ENCODE data around the gene CPNE4.

CPNE4 gene

DNA sequence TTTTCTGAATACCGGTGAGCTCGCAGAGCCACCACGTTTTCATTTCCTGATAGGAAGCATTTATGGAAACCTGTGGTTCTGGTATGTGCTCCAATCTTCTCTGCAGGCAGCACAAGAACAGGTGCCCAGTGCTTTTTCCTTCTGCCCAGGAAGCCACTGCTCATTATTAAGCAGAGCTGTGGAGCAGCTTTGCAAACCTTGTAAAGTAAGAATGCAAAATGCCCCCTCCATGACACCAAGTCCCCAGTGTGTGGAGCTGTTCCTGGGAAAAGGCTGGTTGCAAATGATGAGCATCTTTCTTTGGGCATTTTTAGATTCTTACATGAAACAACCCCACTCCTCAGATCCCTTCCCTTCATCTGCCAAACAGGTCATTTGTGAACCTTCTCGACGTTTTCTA is 466.4 kb downstream of the CPNE4 start:
- DNase-seq, result no peak

DNA sequence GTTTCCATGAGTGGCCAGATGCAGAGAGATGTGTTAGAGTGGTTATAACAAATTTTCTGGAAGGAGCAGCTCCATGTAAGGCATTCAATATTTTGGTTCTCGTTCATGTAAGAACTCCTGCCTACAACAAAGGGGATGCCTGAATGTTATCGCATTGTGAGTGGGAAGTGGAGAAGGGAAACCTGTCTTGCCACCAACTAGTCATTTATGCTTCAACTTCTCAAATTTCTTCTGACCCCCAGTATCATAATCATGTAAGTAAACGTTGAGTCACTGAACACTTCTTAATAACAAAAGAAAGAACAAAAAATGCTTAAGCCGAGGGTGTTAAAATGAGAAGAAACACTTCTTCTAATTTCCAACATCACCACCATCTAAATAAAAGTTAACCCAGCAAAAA is 470.0 kb downstream of the CPNE4 start:
- no peak for DNase-seq

DNA sequence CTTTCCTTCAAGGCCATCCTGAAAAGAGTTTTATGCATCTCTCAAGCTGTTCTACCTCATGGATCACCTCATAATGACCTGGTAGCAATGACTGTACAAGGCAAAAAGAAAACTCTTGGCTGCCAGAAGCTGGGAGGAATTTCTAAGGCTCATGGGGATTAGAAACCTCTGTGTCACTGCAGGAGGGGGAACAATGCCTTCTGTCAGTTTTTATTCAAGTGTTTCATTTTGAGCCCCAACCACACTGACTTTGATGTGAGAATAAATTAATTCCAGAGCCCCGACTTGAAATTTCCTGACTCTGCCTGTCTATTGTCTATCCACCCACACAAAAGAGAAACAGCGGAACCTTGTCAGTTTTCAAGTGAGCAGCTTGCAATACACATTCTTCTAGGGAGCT is 473.3 kb downstream of the CPNE4 start:
- DNase-seq, result no peak

DNA sequence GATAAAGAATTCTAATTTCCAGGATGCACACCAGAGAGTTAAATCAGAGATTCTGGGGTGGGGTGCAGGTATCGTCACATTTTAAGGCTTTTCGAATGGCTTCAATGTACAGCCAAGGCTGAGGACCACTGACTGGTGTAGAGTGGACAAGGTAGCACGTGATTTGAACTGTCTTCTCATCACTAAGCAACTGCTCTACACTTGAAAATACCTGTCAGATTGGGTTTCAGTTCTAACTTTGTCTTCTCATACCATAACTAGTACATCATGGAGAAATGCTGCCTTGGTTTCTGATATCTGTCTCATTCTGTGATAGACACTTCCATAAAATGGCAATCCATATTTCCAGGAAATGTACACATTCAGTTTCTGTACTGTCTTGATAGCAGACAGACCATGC is 474.0 kb downstream of the CPNE4 start:
- DNase-seq, result no peak

DNA sequence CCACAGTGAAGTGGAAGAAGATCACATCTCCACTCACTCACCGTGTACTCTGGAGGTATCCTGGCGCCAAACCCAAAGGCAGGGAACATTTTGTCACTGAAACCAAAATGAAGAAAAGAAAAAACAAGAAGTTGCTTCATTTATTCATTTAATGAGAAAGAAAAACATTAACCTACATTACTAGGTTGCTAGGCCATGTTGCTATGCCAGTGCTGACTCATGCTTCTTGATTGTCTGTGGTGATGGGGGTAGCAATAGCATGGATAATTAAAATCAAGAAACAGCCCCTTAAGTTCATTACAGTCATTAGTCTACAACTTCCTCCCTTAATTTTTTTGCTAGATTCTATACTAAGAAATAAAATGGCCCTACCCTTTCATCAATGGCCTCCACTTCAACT is 479.4 kb downstream of the CPNE4 start:
- no peak for DNase-seq

DNA sequence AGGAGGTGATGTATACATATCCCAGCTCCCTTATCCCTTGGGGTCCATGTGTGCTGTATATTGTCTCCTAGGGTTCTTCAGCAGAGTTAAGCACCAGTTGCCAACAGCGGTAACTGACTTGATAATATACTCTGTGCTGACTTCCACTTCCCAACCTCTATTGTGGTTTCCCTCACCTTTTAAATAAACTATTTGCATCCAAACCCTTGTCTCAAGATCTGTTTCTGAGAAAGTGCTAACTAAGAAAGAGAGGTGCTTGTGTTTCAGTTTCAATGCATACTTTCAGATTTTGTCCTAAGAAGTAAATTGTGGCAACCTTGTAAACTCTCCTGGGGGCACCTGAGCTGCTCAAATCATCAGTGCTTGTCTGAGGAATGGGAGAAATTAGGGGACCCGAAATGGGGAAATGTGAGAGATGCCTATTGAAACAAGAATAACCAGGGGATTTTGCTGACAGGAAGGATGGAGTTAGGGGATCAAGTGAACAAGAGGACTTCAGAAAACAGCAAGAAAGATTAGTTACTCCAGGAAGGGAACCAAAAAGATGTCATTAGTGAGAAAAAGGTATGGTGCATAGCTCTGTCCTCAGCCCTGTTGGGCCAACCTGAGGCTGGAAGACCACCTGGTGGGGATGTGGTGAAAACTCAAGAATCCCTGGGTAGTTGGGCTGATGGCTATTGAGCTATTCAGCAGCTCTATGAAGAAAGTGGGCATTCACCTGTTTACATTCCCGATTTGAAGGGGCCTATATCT is 481.1 kb downstream of the CPNE4 start:
- no peak for DNase-seq

DNA sequence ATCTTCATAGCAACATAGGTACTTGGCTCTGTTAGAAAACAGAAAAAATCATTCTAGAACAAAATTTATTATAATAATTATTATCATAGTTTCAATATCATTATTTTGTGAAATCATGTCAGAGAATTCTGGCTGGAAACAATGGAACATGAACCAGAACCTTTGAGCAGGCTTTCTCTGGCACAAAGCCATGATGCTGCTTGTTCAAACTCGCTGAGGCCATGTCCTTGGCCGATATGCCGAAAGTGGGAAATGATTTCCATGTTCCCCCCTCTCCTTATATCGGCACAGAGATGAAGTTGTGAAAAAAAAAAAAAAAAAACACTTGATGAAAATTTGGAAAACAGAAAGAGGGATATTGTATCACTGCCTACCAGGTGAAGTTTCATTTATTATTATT is 483.1 kb downstream of the CPNE4 start:
- no peak for DNase-seq

DNA sequence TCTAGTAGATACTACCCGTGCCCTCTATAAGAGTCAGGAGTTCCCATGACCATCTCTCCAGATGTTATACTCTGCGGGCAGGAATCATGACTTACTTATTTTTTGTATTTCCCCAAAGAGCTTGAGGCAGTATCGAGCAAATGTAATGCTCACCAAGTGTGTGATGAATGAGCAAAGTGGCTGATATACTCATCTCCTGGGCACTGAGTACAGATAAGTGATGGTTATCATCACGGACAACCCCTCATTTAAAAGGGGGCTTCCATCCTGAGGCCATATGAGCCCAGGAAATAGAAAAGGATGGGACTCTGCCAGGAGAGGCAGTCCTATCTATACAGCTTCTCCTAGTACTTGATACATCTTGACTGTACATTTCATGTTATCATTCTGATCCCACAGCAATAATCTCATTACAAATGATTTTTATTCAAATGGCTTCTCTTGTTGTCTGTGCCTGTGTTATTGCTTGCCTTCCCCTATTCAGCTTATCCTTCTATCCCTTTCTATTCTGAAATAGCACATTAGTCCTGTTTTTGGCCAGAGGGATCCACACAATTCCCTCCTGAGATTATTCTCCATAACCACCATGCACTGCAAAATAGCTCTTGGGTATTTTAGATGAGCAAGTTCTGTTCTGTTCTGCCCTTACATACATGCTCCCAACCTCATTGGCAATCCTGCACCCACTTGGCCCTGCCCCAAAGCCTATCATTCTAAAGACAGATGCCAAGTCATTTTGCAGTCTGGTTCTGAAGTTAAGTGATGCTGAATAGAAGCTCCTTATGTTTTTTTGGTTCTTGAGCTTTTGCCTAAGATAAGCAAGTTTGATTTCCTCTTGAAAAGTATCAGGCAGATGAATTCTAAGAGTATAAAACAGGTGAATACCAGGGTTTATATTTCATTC is 484.0 kb downstream of the CPNE4 start:
- no peak for DNase-seq

DNA sequence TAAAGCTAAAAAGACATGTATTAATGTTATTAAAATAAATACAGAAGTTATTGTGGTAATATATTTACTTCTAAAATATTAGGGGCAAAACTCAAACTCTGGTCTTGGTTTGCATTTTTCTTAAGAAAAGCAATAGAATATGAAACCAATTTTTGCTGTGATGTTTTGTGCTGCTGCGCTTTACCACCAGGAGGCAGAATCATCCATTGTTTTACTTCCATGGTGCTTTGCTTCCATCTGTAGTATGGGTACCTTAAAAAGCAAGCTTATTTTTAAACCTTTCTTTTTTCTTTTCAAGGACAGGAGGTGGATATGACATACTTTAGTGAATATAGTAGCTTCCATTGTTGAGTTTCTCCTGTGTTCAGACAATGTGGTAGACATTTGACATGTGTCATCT is 485.5 kb downstream of the CPNE4 start:
- no peak for DNase-seq

DNA sequence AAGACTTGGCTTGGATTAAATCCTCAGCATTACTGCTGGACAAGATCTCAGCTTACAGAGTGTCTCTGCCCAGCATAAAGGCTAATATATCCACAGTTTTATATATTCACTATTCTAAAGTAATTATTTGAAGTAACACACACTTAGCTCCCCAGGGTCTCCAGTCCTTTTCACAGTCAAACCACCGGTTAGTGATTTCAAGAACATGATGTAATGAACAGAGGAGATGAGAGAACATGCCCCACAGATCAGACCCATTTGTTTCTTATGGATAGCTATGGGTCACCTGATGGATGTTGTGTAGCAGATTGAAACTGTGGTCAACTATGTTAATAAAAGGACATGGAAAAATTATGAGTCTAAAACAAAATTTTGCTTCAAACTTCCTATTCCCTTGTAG is 487.2 kb downstream of the CPNE4 start:
- DNase-seq, result no peak

DNA sequence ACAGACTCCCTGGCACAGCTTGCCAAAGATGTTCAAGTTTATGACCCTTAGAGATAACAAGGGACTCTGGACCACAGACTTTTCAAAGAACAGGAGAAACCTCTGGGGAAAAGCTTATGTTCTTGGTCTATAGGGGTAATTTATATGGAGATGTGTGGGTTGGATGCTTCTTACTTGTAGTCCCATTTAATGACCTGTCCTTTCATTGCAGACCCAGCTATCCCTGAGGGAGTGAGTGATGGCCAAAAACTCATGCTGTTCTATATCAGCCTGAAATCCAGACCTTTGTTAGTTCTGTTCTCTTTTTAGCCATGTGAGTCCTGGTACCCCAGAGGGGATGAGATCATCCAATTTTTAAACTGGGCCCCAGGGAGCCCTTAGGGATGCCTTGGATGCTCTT is 488.4 kb downstream of the CPNE4 start:
- DNase-seq, result no peak

DNA sequence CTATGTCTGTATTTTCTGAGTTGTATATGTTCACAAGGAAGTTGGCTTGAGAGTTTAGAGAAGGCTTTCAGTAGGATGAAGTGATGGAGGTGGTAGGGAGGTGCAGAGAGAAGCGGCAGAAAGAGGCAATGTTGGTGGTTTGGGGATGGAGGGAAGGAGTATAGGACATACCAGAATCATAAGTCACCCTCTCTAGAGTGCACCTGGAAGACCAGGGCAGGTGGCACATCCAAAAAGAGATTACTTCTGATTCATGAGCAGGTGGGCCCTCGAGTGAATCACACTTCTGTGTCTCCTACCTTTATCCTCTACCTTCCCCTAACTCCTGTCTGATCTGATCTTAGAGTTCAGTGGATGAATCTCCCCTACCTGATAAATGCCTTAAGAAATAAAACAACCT is 490.3 kb downstream of the CPNE4 start:
- DNase-seq, result no peak

DNA sequence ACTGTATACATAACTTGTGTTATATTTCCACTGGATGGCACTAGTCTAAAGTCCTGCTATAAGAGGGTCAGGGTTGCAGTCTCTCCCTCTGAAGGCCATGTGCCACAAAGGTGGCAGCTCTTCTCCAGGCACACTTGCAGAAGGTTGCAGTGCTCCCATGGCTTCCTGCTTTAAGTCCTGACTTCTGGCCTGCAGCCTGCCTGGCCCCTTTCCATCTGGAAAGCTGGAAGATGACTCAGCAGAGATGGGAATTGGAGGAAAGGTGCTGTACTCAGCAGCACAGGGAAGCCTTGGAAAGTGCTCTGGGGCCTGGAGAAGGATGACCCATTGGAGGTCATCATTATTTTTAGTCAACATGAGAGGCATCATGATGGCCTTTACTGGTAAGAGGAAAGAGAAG is 491.1 kb downstream of the CPNE4 start:
- DNase-seq, result no peak

DNA sequence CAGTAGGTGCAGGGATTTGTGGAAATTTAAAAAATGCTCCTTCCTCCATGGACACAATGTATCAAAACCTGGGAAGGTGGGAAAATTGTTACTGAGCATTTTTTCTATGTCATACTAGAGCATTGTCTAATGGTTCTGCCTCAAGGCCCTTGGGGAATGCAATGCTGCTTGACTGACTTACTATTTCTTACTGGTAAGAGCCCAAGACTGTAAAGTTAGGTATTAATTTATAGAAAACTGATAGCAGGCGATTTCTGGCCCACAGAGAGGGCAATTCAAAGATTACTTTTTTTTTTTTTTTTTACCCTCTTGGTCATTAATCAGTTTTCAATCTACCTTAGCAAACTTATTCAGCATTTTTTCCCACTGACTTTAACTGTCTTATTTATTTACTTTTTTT is 493.5 kb downstream of the CPNE4 start:
- no peak for DNase-seq

DNA sequence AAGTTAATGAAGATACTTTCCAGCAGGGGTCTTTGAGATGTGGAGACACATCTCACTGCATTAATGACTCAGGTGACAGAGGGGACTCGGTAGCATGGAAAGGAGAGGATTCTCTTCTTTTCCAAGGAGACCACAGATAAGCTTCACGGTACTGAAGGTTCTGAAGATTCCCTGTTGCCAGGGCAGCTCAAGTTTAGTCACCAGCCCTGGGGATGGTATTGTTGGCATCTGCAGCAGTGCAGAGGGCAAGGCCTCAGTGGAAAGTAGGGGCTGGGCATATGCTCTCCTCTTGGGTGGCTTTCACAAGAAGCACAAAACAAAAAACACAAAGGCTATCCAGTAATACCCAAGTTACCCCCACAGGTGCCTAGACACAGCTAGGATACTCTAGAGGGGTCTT is 494.0 kb downstream of the CPNE4 start:
- DNase-seq, result no peak

DNA sequence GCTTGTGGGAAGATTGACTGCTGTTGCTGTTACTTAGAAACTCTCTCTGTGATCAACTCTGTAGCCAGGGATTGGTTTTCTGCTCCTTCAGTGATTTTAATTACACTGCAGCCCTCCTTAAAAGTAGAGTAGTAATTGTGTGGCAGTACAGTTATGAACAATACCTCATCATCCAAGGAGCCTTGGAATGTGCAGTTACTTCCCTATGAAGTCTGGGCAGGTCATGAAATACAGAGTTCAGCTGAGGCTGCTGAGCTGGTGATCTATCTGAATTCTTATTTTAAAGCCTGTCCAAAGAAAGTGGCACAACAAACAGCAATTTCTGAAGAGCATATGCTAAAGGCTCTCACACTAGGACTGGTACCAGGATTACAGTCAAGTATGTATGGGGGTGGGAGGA is 494.7 kb downstream of the CPNE4 start:
- no peak for DNase-seq

DNA sequence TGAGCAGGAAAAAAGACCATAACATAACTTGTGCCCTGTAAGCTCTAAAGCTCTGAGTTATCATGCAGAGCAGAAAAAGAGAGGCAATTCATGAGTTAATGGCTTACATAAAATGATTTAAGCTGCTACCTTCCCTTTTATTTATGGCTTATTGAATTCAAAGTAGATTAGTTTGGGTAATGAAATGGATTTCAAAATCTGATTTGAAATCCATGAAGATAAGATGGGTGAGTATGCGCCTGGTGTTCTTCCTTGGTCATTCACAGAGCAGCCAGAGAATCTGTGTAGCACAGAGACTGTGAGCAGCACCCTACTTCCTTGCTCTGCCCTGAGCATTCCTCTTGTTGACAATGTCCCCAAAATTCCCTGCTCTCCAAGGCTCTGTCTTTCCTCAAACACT is 495.8 kb downstream of the CPNE4 start:
- no peak for DNase-seq

DNA sequence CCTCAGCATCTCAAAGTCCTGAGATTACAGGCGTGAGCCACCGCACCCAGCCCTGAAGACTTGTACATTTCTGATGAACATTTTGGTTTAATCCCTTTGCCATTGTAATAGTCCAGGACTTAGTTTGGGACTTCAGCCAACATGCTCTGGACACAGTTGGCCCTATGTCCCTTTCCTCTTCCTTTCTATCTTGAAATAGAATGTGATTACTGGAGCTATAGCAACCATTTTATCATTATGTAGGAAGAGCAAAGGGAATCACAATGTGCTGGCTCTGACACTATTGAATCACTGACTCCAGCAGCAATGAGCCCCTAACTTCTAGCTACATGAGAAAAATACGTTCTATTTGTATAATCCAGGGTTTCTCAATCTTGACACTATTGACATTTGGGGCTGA is 497.3 kb downstream of the CPNE4 start:
- DNase-seq, result no peak

DNA sequence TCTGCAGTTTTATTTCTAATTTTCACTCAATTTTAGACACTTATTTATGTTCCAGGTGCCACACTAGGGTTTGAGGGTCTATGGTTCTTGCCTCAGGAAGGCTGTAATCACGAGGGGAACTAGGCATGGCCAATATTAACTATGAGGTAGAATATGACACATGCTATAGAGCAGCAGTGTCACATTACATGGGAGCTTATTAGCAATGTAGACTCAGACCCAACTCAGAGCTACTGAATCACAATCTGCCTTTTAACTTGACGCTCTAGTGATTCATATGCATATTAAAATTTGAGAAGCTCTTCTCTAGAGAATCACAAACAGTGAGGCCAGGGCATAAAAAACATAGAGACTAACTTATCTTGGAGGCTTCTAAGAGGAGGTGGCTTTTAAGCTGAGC is 499.2 kb downstream of the CPNE4 start:
- DNase-seq, result no peak

DNA sequence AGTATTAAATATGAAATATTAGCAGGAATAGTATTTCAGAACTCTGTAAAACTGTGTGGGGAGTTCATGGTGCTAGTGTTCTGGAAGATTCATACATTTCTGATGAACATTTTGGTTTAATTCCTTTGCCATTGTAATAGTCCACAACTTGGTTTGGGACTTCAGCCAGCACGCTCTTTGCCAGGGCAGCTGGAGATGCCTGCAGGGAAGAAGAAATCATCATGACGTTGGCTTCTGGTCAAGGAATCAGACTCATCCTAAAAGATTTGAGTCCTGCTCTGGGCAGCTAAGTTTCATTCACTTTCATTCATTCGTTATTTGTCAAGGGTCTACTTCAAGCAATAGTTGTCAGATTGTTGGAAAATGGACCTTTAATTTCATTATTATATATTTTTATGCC is 499.7 kb downstream of the CPNE4 start:
- DNase-seq, result no peak

DNA sequence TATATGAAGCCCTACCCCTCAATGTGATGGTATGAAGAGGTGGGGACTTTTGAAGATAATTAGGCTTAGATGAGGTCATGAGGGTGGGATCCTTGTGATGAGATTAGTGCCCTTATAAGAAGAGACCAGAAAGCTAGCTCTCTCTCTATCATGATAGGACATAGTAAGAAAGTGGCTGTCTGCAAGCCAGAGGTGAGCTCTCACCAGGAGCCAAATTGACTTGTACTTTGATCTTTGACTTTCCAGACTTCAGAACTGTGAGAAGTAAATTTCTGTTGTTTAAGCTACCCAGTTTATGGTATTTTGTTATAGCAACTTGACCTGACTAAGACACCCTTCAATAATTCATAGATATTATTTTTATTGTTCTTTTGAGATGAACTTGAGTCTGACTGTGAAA is 502.2 kb downstream of the CPNE4 start:
- no peak for DNase-seq

DNA sequence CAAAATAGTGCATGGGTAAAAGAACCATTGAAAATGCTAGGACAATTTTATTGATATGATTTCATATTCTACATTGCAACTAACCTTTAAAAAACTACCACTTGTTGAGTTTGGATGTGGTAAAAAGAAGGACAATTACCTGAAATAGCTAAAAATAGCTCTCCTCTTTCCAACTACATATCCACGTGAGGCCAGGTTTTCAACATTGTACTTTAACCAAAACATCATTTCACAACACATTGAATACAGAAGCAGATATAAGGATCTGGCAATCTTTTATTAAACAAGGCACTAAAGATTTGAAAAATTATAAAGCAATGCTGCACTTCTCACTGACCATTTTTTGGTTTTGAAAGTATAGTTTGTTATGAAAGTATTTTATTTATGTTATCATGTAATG is 504.0 kb downstream of the CPNE4 start:
- no peak for DNase-seq

DNA sequence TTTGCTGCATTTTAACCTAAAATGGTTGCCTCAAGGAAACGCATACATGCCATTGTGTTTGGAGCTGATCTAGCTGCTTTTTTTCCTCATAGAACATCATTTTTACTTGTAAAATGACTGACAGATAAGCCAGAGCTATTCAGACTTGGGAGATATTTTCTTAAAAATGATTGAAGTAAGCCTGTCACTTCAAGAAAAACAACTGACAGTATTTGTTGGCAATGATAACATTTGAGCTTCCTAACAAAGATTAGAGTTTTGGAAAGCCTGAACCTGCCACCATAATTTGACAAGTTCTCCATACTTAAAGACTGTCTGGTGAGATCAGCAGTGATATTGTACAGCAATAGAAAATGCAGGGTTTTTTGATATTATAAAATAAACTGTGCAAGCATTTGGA is 504.4 kb downstream of the CPNE4 start:
- no peak for DNase-seq

DNA sequence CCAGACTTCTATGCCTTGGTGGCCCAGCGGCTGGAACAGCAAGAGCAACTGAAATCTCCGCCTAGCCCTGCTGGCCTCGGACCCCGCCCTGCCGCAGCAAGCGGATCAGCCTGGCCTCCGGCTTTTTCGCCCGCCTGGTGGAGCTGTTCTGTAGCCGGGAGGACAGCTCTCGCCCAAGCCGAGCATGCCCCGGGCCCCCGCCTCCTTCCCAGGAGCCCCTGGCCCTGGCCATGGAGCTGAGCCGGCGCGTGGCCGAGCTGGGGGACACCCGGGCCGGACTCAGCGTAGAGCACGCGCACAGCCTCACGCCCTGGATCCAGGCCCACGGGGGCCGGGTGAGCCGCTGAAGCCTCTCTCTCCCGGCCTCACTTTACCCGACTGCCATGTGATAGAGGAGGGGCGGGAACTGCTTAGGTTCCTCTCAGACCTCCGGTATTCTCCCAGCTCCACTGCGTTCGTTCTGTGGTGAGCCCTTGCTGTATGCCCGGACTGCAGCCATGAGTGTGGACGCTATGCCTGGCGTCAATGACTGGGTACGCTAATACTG is 507.9 kb downstream of the CPNE4 start:
- no peak for DNase-seq
